ENCODE data around the gene HSPB6. TPM values are rescaled to one million over a fixed set of nuclear protein-coding genes. Genes with fewer than 3 reads are reported as not detected.

Gene HSPB6
- total RNA-seq, 2 donors from 2014 or later: 0.33 to 0.90 TPM

DNA sequence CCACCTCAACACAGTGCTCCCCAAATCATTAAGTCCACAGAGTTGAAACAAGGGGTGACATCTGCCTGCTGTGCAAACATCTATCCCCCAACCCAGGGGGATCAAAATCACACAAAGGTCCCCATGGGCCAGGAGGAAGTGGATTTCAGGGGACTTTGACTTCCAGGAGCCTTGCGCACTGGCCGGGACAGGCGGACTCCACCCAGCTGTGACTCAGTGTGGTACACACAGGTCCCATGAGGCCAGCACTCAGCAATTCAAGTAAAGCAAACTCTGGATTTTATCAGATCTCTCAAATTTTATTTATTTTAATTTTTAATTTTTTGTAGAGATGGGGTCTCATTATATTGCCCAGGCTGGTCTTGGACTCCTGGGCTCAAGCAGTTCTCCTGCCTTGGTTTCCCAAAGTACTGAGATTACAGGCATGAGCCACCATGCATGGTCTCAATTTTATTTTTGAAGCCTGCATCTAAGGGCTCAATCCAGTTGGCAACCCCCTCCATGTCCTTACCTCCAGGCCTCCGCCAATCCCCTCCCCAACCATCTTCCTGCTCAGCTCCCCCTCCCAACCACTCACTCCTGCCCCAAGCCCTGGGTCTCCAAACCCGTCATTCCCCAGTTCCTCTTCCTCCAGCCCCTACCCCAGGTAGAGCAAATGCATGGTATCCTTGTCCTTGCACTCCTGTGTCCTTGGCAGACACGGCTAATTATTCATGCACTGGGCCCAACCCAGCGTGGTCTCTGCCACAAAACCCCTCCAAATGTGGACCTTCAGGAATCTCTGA, 36.7 kb upstream of the HSPB6 start:
- H3K27ac ChIP-seq (ENCODE audit: low read depth, low read length): no peak overlapping the region
- Mint-ChIP-seq H3K9me3 (no peaks in the 10 kb centered on the region), H3K27ac (no peak overlapping the region), H3K4me3 (no peak overlapping the region), H3K4me1 (peaks cover 4% of the 10 kb centered on the region), H3K27me3 (ENCODE audit: insufficient read depth) (peaks cover 29% of the 10 kb centered on the region), H3K36me3 (ENCODE audit: low read depth) (no peaks in the 10 kb centered on the region)
- H3K9ac ChIP-seq (ENCODE audit: extremely low read depth, low read length, poor library complexity, severe bottlenecking): no peak overlapping the region
- TF ChIP-seq, protein P1, sequence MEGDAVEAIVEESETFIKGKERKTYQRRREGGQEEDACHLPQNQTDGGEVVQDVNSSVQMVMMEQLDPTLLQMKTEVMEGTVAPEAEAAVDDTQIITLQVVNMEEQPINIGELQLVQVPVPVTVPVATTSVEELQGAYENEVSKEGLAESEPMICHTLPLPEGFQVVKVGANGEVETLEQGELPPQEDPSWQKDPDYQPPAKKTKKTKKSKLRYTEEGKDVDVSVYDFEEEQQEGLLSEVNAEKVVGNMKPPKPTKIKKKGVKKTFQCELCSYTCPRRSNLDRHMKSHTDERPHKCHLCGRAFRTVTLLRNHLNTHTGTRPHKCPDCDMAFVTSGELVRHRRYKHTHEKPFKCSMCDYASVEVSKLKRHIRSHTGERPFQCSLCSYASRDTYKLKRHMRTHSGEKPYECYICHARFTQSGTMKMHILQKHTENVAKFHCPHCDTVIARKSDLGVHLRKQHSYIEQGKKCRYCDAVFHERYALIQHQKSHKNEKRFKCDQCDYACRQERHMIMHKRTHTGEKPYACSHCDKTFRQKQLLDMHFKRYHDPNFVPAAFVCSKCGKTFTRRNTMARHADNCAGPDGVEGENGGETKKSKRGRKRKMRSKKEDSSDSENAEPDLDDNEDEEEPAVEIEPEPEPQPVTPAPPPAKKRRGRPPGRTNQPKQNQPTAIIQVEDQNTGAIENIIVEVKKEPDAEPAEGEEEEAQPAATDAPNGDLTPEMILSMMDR (conservative IDR thresholded peaks at IDR 0.05): no peak
- no peaks in the 10 kb centered on the region for H3K4me1 ChIP-seq (ENCODE audit: control insufficient read depth, insufficient read depth, low read length)
- no peaks in the 10 kb centered on the region for H3K9me3 ChIP-seq (ENCODE audit: control insufficient read depth, low read length)
- no peaks in the 10 kb centered on the region for H3K36me3 ChIP-seq (ENCODE audit: control insufficient read depth, insufficient read depth, low read length)
- peaks cover 36% of the 10 kb centered on the region for H3K27me3 ChIP-seq (ENCODE audit: control insufficient read depth, insufficient read depth, low read length, poor library complexity, severe bottlenecking)
- 87 to 93% methylated on average over 7 of the region's 7 CpGs for WGBS, 2 experiments (ENCODE audit: insufficient coverage in 1 of 2, insufficient read length in 1 of 2)
- H3K4me3 ChIP-seq (ENCODE audit: low read length): no peak overlapping the region
- DNase-seq: no peak

DNA sequence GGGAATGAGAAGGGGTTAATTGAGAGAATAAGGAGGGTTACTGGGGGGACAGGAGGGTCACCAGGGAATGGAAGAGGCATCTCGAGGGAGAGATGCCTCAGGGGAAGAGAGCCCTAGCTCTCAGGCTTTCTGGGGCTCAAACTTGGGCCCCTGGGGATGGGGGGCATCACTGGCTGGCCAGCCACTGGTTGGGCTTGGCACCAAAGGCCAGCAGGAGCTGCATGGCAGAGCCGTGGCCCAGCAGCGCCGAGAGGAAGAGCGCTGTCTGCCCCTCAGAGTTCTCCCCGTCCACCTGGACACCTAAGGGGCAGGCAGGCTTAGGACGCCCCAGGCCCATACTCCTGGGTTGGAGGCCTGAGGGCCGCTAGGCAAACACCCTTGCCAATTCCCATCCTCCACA, 36.1 kb upstream of the HSPB6 start:
- H3K27ac ChIP-seq (ENCODE audit: low read depth, low read length): no peak overlapping the region
- Mint-ChIP-seq H3K27ac (no peak overlapping the region), H3K4me3 (no peak overlapping the region), H3K4me1 (peaks cover 4% of the 10 kb centered on the region), H3K36me3 (ENCODE audit: low read depth) (no peaks in the 10 kb centered on the region), H3K27me3 (ENCODE audit: insufficient read depth) (peaks cover 24% of the 10 kb centered on the region), H3K9me3 (no peaks in the 10 kb centered on the region)
- H3K9ac ChIP-seq (ENCODE audit: extremely low read depth, low read length, poor library complexity, severe bottlenecking): no peak overlapping the region
- no peak overlapping the region for H3K4me3 ChIP-seq (ENCODE audit: low read length)
- no peaks in the 10 kb centered on the region for H3K9me3 ChIP-seq (ENCODE audit: control insufficient read depth, low read length)
- no peak for DNase-seq
- 86 to 88% methylated on average over 6 to 8 of the region's 8 CpGs for whole genome bisulfite sequencing, 2 experiments (ENCODE audit: insufficient coverage in 1 of 2, insufficient read length in 1 of 2)
- no peaks in the 10 kb centered on the region for H3K4me1 ChIP-seq (ENCODE audit: control insufficient read depth, insufficient read depth, low read length)
- peaks cover 30% of the 10 kb centered on the region for H3K27me3 ChIP-seq (ENCODE audit: control insufficient read depth, insufficient read depth, low read length, poor library complexity, severe bottlenecking)
- H3K36me3 ChIP-seq (ENCODE audit: control insufficient read depth, insufficient read depth, low read length): no peaks in the 10 kb centered on the region
- TF ChIP-seq, protein P1 (conservative IDR thresholded peaks at IDR 0.05): no peak

DNA sequence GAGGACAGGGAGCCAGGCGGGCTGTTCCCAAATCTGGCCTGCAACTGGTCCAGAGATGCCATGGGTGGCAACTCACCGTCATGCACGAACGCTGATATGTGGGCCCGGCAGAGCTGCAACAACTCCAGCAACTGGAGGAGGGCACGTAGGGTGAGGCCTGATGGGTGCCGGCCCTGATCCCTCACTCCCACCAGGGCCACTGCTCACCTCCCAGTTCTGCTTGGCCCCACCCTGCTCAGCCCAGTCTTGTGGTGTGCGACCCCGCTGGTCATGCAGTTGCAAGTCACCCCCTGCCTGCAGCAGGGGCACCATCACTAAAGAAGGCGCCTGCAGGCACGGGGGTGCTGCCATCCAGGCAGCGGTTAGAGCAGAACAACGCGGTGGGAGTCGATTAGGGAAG, 35.5 kb upstream of the HSPB6 start:
- DNase-seq: peak; percentile 40
- H3K27ac Mint-ChIP-seq: no peak overlapping the region
- TF ChIP-seq, protein P1 (conservative IDR thresholded peaks at IDR 0.05): no peak
- no peak overlapping the region for H3K4me3 ChIP-seq (ENCODE audit: low read length)
- no peak overlapping the region for H3K9ac ChIP-seq (ENCODE audit: extremely low read depth, low read length, poor library complexity, severe bottlenecking)
- peaks cover 24% of the 10 kb centered on the region for H3K27me3 ChIP-seq (ENCODE audit: control insufficient read depth, insufficient read depth, low read length, poor library complexity, severe bottlenecking)
- no peak overlapping the region for H3K4me3 Mint-ChIP-seq
- no peaks in the 10 kb centered on the region for H3K36me3 ChIP-seq (ENCODE audit: control insufficient read depth, insufficient read depth, low read length)
- no peaks in the 10 kb centered on the region for H3K9me3 ChIP-seq (ENCODE audit: control insufficient read depth, low read length)
- H3K4me1 Mint-ChIP-seq: peaks cover 4% of the 10 kb centered on the region
- H3K9me3 Mint-ChIP-seq: no peaks in the 10 kb centered on the region
- H3K4me1 ChIP-seq (ENCODE audit: control insufficient read depth, insufficient read depth, low read length): no peaks in the 10 kb centered on the region
- H3K36me3 Mint-ChIP-seq (ENCODE audit: low read depth): no peaks in the 10 kb centered on the region
- H3K27ac ChIP-seq (ENCODE audit: low read depth, low read length): no peak overlapping the region
- H3K27me3 Mint-ChIP-seq (ENCODE audit: insufficient read depth): peaks cover 18% of the 10 kb centered on the region
- 89 to 100% methylated on average over 4 to 15 of the region's 15 CpGs for WGBS, 2 experiments (ENCODE audit: insufficient coverage in 1 of 2, insufficient read length in 1 of 2)

Data from endodermal cell (in vitro differentiated cells).